Epithelial cell of esophagus (primary cell): ENCODE measurements around the gene CCNY.

Source experiments
- DNase-seq: peaks from one replicate; pipeline ENCODE4 v3.0.0; 2010; ENCODE audit warnings: low read depth
- H3K4me3 ChIP-seq: 2 replicates; pipeline ENCODE4 v1.5.1; 2011; ENCODE audit warnings: mild to moderate bottlenecking, low read length, control low read depth
- CTCF ChIP-seq: IDR thresholded peaks from 2 replicates; pipeline ENCODE4 v1.5.1; 2011; ENCODE audit warnings: low read depth, mild to moderate bottlenecking, low read length, control low read depth, inconsistent platforms; ENCODE audit not compliant: insufficient read depth; ENCODE audit errors: missing control alignments

The CCNY gene

GRCh38 chr10:35466170-35466569 is 129.9 kb downstream of the CCNY start:
- DNase-seq = no peak
- H3K4me3 ChIP-seq = no peak overlapping the region
- no peak for TF ChIP-seq CTCF

- no peak for TF ChIP-seq CTCF
These were observed 130.4 kb downstream of the CCNY start for GRCh38 chr10:35466661-35467060.

GRCh38 chr10:35467186-35467585 is 130.9 kb downstream of the CCNY start:
- H3K4me3 ChIP-seq = no peak overlapping the region
- no peak for DNase-seq
- TF ChIP-seq CTCF = no peak

More at GRCh38 chr10:35466661-35467060, 130.4 kb downstream of the CCNY start:
- no peak overlapping the region for H3K4me3 ChIP-seq
- no peak for DNase-seq

GRCh38 chr10:35470248-35470924 is 134.1 kb downstream of the CCNY start:
- H3K4me3 ChIP-seq = no peak overlapping the region
- DNase-seq = no peak
- no peak for TF ChIP-seq CTCF

- no peak overlapping the region for H3K4me3 ChIP-seq
- no peak for TF ChIP-seq CTCF
- DNase-seq = no peak
These were observed 134.6 kb downstream of the CCNY start for GRCh38 chr10:35470925-35471315.

GRCh38 chr10:35471435-35471834 is 135.1 kb downstream of the CCNY start:
- TF ChIP-seq CTCF = no peak
- DNase-seq = no peak
- no peak overlapping the region for H3K4me3 ChIP-seq

GRCh38 chr10:35480142-35480541 is 143.8 kb downstream of the CCNY start:
- no peak for TF ChIP-seq CTCF
- H3K4me3 ChIP-seq = no peak overlapping the region
- DNase-seq = no peak
